OCI-LY1 (cell line): ENCODE measurements around the gene MFNG.
A peak's percentile ranks its signal among the peaks of the same experiment; 100 is the strongest.

ENCODE experiments used
- H2AFZ ChIP-seq: fragments of 200-600 bp; sonication (generic), shearing (Covaris generic); 2 replicates; pipeline ENCODE4 v1.6.0; 2014; ENCODE audit warnings: antibody characterized with exemption, mild to moderate bottlenecking, low read length
- H3F3A ChIP-seq: fragments of 200-600 bp; sonication (generic), shearing (Covaris generic); 2 replicates; pipeline ENCODE4 v1.6.0; 2014; ENCODE audit warnings: mild to moderate bottlenecking, antibody characterized with exemption, low read length, moderate library complexity; ENCODE audit not compliant: insufficient read depth
- H3K27ac ChIP-seq: fragments of 200-600 bp; sonication (generic); 2 replicates; pipeline ENCODE4 v1.5.1; 2014; ENCODE audit warnings: low read length, mixed run types, mild to moderate bottlenecking, low read depth; ENCODE audit not compliant: poor library complexity, severe bottlenecking
- H3K27me3 ChIP-seq: fragments of 200-600 bp; sonication (generic); 2 replicates; pipeline ENCODE4 v1.6.0; 2014; ENCODE audit warnings: antibody characterized with exemption, mild to moderate bottlenecking, low read length, moderate library complexity; ENCODE audit not compliant: insufficient read depth
- H3K36me3 ChIP-seq: fragments of 200-600 bp; sonication (generic); 2 replicates; pipeline ENCODE4 v1.6.1; 2014; ENCODE audit warnings: mild to moderate bottlenecking, antibody characterized with exemption, low read length, moderate library complexity, mixed read lengths; ENCODE audit not compliant: insufficient read depth
- H3K4me1 ChIP-seq: fragments of 200-600 bp; sonication (generic); 2 replicates; pipeline ENCODE4 v1.5.1; 2014; ENCODE audit warnings: mild to moderate bottlenecking, low read length, moderate library complexity; ENCODE audit not compliant: insufficient read depth, severe bottlenecking
- H3K4me2 ChIP-seq: fragments of 200-600 bp; sonication (generic), shearing (Covaris generic); 2 replicates; pipeline ENCODE4 v1.6.1; 2014; ENCODE audit warnings: low read length
- H3K4me3 ChIP-seq: fragments of 200-600 bp; sonication (generic); 2 replicates; pipeline ENCODE4 v1.5.1; 2014; ENCODE audit warnings: low read length, low read depth, mild to moderate bottlenecking, mixed read lengths; ENCODE audit not compliant: poor library complexity, severe bottlenecking
- H3K79me2 ChIP-seq: fragments of 200-600 bp; shearing (Covaris generic); 2 replicates; pipeline ENCODE4 v1.6.1; 2016; ENCODE audit warnings: mixed run types, low read length, mixed read lengths; ENCODE audit not compliant: insufficient read depth
- H3K9ac ChIP-seq: fragments of 200-600 bp; sonication (generic), shearing (Covaris generic); 2 replicates; pipeline ENCODE4 v1.6.1; 2014; ENCODE audit warnings: mild to moderate bottlenecking, low read length, mixed read lengths
- H3K9me2 ChIP-seq: fragments of 200-600 bp; sonication (generic), shearing (Covaris generic); 2 replicates; pipeline ENCODE4 v1.6.1; 2014; ENCODE audit warnings: low read depth, mild to moderate bottlenecking, low read length, mixed read lengths
- H3K9me3 ChIP-seq: fragments of 200-600 bp; shearing (Covaris generic); 2 replicates; pipeline ENCODE4 v1.6.1; 2014; ENCODE audit warnings: low read length, mixed read lengths
- H4K20me1 ChIP-seq: fragments of 200-600 bp; sonication (generic), shearing (Covaris generic); 2 replicates; pipeline ENCODE4 v1.6.0; 2016; ENCODE audit warnings: mild to moderate bottlenecking, low read length; ENCODE audit not compliant: insufficient read depth
- CTCF ChIP-seq: fragments of 200-600 bp; sonication (generic), shearing (Covaris generic); IDR thresholded peaks from 2 replicates; pipeline ENCODE4 v1.5.1; 2017; ENCODE audit warnings: mild to moderate bottlenecking, antibody characterized with exemption, low read length, moderate library complexity, mixed read lengths
- EZH2 ChIP-seq: fragments of 200-600 bp; sonication (generic), shearing (Covaris generic); IDR thresholded peaks from 2 replicates; pipeline ENCODE4 v1.8.0; 2017; ENCODE audit warnings: borderline replicate concordance, mixed run types, mild to moderate bottlenecking, antibody characterized with exemption, low read length, moderate library complexity, mixed read lengths

Gene MFNG

DNA sequence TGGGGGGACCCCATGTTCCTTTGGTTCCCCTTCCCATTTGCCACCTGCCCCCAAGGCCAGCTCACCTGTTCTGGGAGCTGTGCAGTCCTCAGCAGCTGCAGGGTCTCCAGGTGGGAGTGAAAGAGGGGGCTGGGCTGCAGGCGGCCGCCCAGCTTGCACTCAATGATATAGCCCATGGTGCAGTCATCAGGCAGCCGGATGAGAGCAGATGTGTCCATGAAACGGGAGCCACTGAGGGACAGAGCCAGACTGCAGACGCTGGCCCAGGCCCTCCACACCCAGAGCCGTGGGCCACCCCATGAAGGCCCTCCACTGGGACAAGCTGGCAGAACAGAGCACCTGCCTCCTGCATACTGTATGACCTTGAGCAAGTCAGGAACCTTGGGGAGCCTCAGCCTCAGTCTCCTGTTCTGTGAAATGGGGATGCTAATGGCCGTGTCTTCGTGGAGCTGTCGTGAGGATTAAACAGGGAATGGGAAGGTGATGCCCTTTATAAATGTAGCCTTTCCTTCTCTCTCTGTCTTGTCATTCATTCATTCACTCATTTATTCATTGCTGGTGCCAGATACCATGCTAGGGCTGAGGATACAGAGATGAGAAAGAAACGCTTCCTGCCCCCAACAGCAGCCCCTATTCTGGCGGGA, 11.6 kb downstream of the MFNG start:
- no peak for TF ChIP-seq EZH2
- no peak for TF ChIP-seq CTCF
- Histone ChIP-seq H3K4me3 (no peak overlapping the region), H3K9me3 (no peaks in the 10 kb centered on the region), H3K4me1 (peaks cover 56% of the 10 kb centered on the region), H3K9me2 (no peaks in the 10 kb centered on the region), H3K9ac (no peak overlapping the region), H2AFZ (no peak overlapping the region), H3K79me2 (no peaks in the 10 kb centered on the region), H3F3A (peaks cover 8% of the 10 kb centered on the region; the same call in 1 of the 2 replicates), H3K27ac (peak overlapping the region; percentile 95), H3K36me3 (peaks cover 90% of the 10 kb centered on the region), H3K27me3 (no peaks in the 10 kb centered on the region), H4K20me1 (no peaks in the 10 kb centered on the region), H3K4me2 (no peak overlapping the region)

DNA sequence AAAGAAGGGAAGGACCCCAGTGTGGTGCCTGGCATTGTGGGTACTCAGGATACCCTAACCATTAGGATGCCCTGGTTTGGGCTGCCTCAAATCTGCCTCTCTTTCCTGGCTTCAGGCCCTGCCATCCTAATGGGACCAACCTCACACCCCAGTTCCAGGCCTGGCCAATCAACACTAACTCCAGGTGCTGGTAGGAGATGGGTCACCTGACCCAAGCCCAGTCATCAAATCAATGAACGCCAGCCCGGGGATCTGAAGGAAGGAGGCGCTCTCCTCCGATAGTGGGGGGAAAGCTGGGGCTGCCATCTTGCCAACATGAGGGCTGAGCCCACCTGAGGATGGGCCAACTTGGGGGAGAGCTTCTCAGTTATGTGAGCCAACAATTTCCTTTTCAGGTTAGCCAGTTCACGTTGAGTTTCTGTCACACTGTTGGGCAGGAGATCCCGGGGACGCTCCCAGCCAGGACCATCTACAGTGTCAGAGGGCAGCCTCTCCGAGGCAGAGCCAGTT, 12.7 kb downstream of the MFNG start:
- Histone ChIP-seq H3K9ac (no peak overlapping the region), H3K9me2 (no peaks in the 10 kb centered on the region), H3K4me3 (no peak overlapping the region), H3K27me3 (no peaks in the 10 kb centered on the region), H3K4me1 (peaks cover 45% of the 10 kb centered on the region), H3K9me3 (no peaks in the 10 kb centered on the region), H2AFZ (no peak overlapping the region), H3K4me2 (no peak overlapping the region), H3F3A (peaks cover 8% of the 10 kb centered on the region; the same call in 1 of the 2 replicates), H4K20me1 (no peaks in the 10 kb centered on the region), H3K79me2 (no peaks in the 10 kb centered on the region), H3K27ac (peak overlapping the region; percentile 86), H3K36me3 (peaks cover 89% of the 10 kb centered on the region)
- TF ChIP-seq CTCF (no peak), EZH2 (no peak)

- H3K9me2 ChIP-seq: no peaks in the 10 kb centered on the region
- H3K27ac ChIP-seq: peak overlapping the region; percentile 86
- peak overlapping the region; percentile 0; the same call in 1 of the 2 replicates for H3K4me2 ChIP-seq
- no peaks in the 10 kb centered on the region for H3K27me3 ChIP-seq
- TF ChIP-seq CTCF (peak; percentile 76), EZH2 (no peak)
- H3K36me3 ChIP-seq: peaks cover 89% of the 10 kb centered on the region
- H3K9ac ChIP-seq: peak overlapping the region; percentile 44; the same call in 1 of the 2 replicates
- H2AFZ ChIP-seq: no peak overlapping the region
- H4K20me1 ChIP-seq: no peaks in the 10 kb centered on the region
- H3K79me2 ChIP-seq: no peaks in the 10 kb centered on the region
- no peaks in the 10 kb centered on the region for H3K9me3 ChIP-seq
- peaks cover 35% of the 10 kb centered on the region for H3K4me1 ChIP-seq
- no peak overlapping the region for H3K4me3 ChIP-seq
- H3F3A ChIP-seq: 0 out of 2 replicates have a peak, but pooled peaks cover 1% of the 10 kb centered on the region
Measured at GRCh38 chr22:37472418-37473006, 13.7 kb downstream of the MFNG start.
